NK-92 (cell line): ENCODE data around the gene PRM1.

ENCODE experiments used
- DNase-seq: peaks from one replicate; lab custom pipeline; 2025; ENCODE audit not compliant: unreplicated experiment; lab: John Stamatoyannopoulos, UW

Gene PRM1

GRCh38 chr16:11254913-11255736 lies 26.0 kb downstream of the PRM1 start:
- no peak for DNase-seq

DNA sequence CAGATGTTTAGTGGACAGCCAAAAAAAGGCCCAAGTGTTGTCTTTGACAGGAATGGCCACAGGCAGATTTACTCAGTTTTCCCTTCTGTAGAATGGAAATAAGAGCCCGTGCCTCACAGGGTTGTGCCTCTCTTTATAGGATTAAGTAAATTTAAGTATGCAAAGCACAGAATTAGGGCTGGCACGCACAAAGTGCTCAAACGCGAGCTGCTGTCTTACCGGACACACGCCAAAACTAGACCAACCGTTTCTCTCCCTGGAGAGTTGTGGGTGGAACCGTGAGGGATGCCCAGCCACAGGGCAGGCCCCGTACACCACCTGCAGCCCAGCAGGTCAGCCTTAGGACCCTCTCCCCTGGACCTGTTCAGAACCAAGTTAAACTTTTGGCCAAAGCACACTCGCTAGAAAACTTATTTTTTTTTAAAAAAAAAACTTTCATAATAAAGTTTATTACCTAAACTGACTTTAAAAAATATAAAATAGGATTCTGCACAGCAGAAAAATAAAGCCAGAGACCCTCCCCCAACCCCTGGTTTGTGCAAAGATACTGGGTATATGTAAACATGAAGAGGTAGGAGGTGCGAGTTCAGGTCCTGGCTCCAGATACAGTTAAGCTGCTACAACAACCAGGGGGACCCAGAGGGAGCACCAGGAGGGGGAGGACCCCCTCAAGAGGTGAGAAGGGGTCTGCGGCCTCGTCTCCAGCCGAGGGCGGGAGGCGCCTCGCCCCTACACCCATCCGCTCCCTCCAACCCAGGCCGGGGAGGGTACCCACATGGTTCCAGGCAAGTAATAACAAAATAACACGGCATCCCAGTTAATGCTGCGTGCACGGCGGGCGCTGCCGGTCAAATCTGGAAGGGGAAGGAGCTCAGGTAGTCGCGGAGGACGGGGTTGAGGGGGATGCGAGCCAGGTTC lies 26.9 kb downstream of the PRM1 start:
- no peak for DNase-seq

DNA sequence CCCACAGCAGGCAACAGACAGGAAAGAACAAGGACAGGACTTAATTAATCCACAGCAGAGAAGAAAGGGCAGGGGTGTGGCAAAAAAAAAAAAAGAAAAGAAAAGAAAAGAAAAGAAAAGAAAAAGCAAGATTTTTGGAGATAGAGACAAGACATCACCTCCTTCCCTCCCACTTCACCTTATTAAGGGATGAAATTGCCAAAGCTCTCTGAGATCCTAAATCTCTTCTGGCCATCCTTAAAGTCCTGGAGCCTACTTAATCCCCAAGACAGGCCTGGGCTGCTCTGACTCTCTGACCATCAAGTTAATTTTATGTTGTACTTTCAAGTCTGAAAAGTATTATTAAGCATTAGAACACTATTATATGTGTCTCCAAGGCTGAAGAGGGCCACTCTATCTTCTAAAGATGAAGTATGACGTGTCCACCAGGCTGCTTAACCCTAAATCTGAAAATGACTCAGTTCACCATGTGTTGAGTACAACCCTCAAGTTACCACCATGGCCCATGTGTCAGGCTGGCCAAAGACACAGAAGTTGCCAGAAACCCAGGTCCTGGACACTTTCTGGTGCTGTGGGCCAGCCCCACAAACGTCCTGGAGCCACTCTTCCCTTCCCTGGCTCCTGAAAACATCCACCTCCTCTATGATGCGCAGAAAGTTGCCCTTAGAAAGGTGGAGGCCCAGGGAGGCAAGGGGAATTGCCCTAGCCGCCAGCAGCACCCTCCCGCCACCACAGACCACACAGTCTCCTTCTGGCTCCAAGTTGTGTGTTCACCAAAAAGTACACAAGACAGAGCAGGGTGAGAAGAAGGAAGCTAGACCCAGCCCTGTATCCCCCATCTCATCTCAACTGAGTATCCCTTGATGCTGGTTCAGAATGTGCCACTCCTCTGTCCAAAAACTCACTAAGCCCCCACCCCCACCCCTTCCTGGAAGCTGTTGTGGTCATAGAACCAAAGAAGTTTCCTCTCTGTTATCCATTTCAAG lies 27.8 kb downstream of the PRM1 start:
- no peak for DNase-seq

- DNase-seq = no peak
Observed at GRCh38 chr16:11252482-11252931, 28.6 kb downstream of the PRM1 start.

GRCh38 chr16:11251525-11252481 lies 29.3 kb downstream of the PRM1 start:
- no peak for DNase-seq

GRCh38 chr16:11250786-11251524 lies 30.2 kb downstream of the PRM1 start:
- DNase-seq = no peak

- no peak for DNase-seq
Observed at GRCh38 chr16:11250091-11250785, 30.9 kb downstream of the PRM1 start.

DNA sequence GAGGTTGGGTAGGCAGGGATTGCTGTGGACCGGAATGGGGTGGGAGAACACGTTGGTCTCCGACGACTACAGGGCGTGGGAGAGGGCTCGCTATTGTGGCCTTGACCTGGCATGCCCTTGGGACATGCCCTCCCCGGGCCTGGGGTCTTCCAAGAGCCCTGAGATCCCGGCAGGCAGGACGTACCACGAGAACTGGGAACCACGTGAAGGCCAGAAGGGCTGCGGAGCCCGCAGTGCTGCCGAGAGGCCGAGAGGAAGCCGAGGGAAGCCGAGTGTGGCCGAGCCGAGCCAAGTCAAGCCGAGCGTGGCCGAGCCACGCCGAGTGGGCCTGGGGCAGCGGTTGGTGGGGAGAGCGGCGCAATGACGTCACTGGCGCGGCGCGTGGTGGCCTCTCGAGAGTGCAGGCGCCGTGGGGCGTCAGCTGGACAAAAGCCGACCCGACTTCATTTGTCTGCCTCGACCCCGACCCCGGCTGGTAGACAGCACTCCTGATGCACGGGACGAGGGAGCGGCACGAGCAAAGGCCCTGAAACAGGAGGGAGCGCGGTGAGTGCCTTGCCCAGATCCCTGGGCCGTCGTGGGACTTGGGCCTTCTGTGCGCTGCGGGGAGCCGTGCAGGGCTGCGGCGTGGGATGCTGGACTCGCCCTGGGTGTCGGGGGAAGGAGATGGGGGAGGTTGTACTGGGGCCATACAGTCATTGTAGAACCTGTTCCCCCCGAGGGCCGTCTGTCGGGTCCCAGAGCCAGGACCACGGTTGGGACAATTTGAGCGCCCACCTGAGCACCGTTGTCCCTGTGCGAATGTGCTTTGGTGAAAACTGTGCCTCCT lies 31.7 kb downstream of the PRM1 start:
- DNase-seq = no peak

DNA sequence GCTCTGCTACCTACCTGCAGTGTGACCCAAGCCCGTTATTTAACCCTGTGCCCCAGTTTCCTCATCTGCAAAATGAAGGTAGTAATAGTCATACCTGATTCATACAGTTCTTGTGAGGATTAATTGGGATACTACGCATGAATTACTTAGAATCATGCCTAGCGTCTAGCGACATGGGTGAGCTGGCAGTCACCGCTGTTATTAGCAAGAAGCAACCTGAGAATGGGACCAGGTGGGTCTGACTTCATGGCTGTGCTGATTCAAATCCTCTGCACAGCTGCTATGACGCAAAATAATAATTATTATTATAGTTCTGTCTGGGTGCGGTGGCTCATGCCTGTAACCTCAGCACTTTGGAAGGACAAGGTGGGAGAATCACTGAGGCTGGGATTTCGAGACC lies 33.0 kb downstream of the PRM1 start:
- no peak for DNase-seq

GRCh38 chr16:11245988-11246387 lies 35.1 kb downstream of the PRM1 start:
- no peak for DNase-seq

GRCh38 chr16:11245222-11245737 lies 35.9 kb downstream of the PRM1 start:
- no peak for DNase-seq

GRCh38 chr16:11242658-11243057 lies 38.5 kb downstream of the PRM1 start:
- no peak for DNase-seq

DNA sequence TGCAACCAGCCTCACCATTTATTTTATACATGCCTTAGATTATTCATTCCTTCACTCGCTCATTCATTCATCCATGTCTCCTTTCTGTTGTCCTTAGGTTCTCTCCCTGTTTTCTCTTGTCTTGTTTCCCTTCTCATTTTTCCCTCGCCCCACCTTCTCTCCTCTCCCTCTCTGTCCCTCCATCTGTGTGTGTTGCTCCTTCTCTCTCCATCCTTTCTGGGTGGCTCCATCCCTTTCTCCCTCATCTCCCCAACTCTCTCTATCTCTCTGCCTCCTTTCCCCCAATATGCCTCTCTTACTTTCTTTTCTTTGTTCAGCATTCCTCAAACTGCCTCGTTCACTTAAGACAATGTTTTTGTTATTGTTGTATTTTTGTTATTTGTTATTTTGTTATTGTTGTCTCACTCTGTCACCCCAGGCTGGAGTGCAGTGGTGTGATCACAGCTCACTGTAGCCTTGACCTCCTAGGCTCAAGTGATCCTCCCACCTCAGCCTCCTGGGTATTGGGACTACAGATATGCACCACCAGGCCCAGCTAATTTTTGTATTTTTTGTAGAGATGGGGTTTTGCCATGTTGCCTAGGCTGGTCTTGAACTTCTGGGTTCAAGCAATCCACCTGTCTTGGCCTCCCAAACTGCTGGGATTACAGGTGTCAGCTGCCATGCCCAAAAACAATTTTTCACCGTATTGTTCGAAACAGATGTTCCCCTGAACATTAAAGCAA lies 39.5 kb downstream of the PRM1 start:
- no peak for DNase-seq

DNA sequence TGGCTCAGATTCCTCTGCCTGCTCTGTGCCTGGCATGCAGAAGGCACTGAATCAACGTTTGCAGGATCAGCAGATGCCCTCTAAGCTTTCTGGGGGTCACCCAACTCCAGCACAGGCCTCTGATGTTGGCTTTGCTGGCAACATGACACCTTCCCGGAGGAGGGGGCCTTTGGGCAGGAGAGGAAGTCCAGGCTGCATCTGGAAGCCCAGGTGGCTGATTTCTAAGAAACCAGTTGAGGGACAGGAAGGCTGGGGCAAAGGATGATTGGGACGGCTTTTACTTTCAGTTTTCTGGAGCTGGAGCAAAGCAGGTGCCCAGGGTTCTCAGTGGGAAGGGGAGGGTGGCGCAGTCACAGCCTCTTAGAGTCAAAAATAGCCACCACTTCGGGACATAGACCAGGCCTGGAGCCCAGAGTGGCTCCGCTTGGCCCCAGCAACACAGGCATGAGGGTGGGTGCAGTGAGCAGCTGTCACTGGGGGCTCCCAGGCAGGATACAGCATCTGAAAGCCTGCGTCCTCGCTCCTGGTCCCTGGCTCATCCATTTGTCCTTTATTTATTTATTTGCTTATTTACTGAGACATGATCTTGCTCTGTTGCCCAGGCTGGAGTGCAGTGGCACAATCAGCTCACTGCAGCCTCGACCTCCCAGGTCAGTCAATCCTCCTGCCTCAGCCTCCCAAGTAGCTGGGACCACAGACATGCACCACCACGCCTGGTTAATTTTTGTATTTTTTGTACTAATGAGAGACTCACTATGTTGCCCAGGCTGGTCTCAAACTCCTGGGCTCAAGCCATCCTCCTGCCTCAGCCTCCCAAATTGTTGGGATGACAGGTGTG lies 40.3 kb downstream of the PRM1 start:
- DNase-seq = no peak
